ENCODE measurements around the gene PTGES2. TPM values are rescaled to one million over a fixed set of nuclear protein-coding genes. Genes with fewer than 3 reads are reported as not detected.

The PTGES2 gene
- total and polyA plus RNA-seq, 11 donors: 116 to 179 (median 139) TPM

DNA sequence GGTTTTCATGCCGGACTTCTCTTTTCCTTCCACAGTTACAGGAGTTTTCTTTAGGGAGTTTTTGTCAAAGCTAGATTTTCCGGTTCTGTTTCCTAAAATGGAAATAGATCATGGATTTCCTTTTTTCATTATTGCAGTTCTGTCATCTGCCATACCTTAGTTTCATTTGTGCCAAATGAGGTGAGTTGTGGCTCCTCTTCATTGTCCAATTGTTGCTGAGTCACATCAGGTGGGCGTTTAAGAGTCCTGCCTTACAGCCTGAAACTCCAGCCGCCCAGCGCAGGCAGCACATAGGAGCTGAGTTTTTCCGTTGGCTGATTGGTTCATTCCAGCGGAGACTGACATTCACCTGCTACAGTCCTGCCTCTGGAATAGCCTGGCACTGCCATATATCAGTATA lies 45.4 kb downstream of the PTGES2 start:
- H3K4me1 ChIP-seq: peaks cover 0 to 58% (median 24%) of the 10 kb centered on the region in 12 donors
- H3K9me3 ChIP-seq: no peaks in the 10 kb centered on the region
- no peak overlapping the region for H3K4me3 ChIP-seq
- H3K36me3 ChIP-seq: peaks cover 0 to 13% (median 0%) of the 10 kb centered on the region in 9 donors
- intact Hi-C loops (cut with DNase I): loop anchor here in 1 of 10 donors (5.0 kb wide), 1 partner anchor 35 kb away; no protein-coding TSS in a partner anchor
- no peaks in the 10 kb centered on the region for H3K27me3 ChIP-seq
- DNase-seq (no peak), ATAC-seq (no peak)
- peak overlapping the region in 6 of 12 donors; percentile 12 to 69 (median 41) for H3K27ac ChIP-seq
- no peak for TF ChIP-seq POLR2A (IDR thresholded peaks at IDR 0.05)
- TF ChIP-seq, protein P1, sequence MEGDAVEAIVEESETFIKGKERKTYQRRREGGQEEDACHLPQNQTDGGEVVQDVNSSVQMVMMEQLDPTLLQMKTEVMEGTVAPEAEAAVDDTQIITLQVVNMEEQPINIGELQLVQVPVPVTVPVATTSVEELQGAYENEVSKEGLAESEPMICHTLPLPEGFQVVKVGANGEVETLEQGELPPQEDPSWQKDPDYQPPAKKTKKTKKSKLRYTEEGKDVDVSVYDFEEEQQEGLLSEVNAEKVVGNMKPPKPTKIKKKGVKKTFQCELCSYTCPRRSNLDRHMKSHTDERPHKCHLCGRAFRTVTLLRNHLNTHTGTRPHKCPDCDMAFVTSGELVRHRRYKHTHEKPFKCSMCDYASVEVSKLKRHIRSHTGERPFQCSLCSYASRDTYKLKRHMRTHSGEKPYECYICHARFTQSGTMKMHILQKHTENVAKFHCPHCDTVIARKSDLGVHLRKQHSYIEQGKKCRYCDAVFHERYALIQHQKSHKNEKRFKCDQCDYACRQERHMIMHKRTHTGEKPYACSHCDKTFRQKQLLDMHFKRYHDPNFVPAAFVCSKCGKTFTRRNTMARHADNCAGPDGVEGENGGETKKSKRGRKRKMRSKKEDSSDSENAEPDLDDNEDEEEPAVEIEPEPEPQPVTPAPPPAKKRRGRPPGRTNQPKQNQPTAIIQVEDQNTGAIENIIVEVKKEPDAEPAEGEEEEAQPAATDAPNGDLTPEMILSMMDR (IDR thresholded peaks at IDR 0.05): no peak
- 62 to 69% (median 65%) methylated on average over 7 of the region's 7 CpGs for WGBS, 4 donors

DNA sequence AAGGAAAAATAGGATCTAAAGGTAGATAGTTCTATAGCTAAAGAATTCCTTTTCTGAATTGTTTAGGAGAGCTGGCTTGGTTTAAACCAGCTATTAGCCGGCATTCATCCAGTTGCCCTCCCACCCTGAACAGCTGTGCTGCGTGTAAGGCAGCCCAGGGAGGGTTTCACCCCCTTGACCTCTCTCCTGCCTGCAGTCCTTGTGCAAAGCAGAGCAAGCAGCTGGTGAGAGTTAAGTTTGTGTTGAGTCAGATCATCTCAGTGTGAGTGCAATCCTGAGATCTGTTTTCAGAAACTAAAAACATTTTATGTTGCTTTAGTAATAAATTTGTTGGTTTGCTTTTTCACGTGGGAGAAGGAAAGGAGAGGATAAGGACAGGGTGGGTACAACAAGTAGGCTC lies 46.5 kb downstream of the PTGES2 start:
- 58 to 71% (median 64%) methylated on average over 3 of the region's 3 CpGs for whole genome bisulfite sequencing, 4 donors
- no peaks in the 10 kb centered on the region for H3K9me3 ChIP-seq
- peaks cover 0 to 12% (median 0%) of the 10 kb centered on the region in 9 donors for H3K36me3 ChIP-seq
- H3K4me1 ChIP-seq: peaks cover 0 to 64% (median 24%) of the 10 kb centered on the region in 12 donors
- intact Hi-C loops (cut with DNase I): loop anchor here in 1 of 10 donors (5.0 kb wide), 1 partner anchor 36 kb away; no protein-coding TSS in a partner anchor
- ATAC-seq: peak in 3 of 4 donors; percentile 70 to 86 (median 78)
- TF ChIP-seq POLR2A (IDR thresholded peaks at IDR 0.05): no peak
- TF ChIP-seq, protein P1 (IDR thresholded peaks at IDR 0.05): no peak
- DNase-seq: peak in 2 of 5 donors; percentile 71 to 74
- no peak overlapping the region for H3K4me3 ChIP-seq
- H3K27me3 ChIP-seq: no peaks in the 10 kb centered on the region
- peak overlapping the region in 9 of 12 donors; percentile 12 to 69 (median 44) for H3K27ac ChIP-seq

DNA sequence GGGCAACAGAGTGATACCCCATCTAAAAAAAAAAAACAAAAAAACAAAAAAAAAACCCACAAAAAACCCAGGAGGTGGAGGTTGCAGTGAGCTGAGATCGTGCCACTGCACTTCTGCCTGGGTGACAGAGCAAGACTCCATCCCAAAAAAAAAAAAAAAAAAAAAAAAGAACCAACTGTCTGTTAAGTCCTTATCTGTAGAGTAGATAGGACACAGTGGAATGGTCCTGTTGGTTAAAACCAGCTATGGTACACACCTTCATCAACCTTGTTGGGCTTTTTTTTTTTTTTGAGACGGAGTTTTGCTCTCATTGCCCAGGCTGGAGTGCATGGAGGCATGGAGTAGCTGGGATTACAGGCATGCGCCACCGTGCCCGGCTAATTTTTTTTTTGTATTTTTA lies 47.3 kb downstream of the PTGES2 start:
- Histone ChIP-seq H3K36me3 (peaks cover 0 to 3% (median 0%) of the 10 kb centered on the region in 9 donors), H3K4me3 (no peak overlapping the region), H3K4me1 (peaks cover 0 to 68% (median 25%) of the 10 kb centered on the region in 12 donors), H3K27me3 (no peaks in the 10 kb centered on the region), H3K9me3 (no peaks in the 10 kb centered on the region), H3K27ac (peak overlapping the region in 3 of 12 donors; percentile 38 to 69 (median 62))
- DNase-seq (no peak), ATAC-seq (no peak)
- WGBS, 4 donors: 97 to 99% (median 98%) methylated on average over 5 of the region's 5 CpGs
- TF ChIP-seq POLR2A (IDR thresholded peaks at IDR 0.05): no peak
- intact Hi-C loops (cut with DNase I): loop anchor here in 1 of 10 donors (5.0 kb wide), 1 partner anchor 37 kb away; no protein-coding TSS in a partner anchor

DNA sequence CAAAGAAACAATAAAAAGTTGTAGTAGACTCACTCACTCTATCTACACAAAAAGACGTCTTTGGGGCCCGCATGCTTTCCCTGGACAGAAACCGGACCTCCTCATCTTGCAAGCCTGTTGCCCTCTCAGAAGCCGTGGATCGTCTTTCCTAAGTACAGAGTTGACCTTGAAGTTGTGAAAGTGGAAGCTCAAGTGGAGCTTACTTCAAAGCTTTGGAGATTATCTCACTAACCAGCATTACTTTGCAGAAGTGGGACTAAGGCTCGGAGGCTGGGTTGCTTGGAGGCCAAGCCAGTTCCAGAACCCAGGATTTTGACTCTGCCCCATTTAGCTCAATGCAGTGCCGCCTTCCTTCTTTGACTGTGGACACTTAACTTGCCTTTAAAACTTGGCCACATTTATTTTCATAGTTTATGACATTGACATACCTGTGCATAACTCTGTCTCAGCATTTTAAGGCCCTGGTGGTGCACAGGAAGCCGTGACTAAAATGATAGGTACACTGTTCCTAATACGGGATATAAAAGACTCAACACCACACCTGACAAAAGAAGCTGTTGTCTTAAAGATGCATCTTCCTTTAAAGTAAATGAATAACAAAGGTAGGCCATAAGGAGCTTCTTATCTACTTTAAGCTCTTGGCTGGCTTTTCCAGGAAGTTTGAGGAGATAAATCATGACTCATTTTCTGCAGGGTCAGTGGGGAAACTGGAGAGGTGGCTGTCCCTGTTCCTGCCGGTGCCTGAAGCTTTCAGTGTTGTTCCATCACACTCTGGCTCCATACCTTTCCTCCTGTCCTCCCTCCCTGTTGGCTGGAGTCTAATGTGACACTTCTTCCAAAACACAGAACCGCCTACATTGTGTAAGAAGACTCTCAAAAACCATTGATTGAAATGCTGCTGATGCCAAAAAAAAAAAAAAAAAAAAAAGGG lies 48.8 kb downstream of the PTGES2 start:
- Histone ChIP-seq H3K4me3 (peak overlapping the region in 1 of 12 donors; percentile 8), H3K4me1 (peaks cover 0 to 80% (median 28%) of the 10 kb centered on the region in 12 donors), H3K27ac (peak overlapping the region in 1 of 12 donors; percentile 73), H3K36me3 (no peaks in the 10 kb centered on the region), H3K27me3 (no peaks in the 10 kb centered on the region), H3K9me3 (no peaks in the 10 kb centered on the region)
- WGBS, 4 donors: 61 to 71% (median 66%) methylated on average over 11 of the region's 11 CpGs
- DNase-seq (no peak), ATAC-seq (peak in 2 of 4 donors; percentile 15 to 49)
- TF ChIP-seq, protein P1 (IDR thresholded peaks at IDR 0.05): no peak
- no peak for TF ChIP-seq POLR2A (IDR thresholded peaks at IDR 0.05)
- intact Hi-C loops (cut with DNase I): no loop called here
